Dermis blood vessel endothelial cell (primary cell): ENCODE results near the gene MYO5C. TPM values are rescaled to one million over a fixed set of nuclear protein-coding genes. Genes with fewer than 3 reads are reported as not detected.
A peak's percentile ranks its signal among the peaks of the same experiment; 100 is the strongest.

Experiments
- DNase-seq: peaks from one replicate; pipeline ENCODE4 v3.0.0; 2010
- total RNA-seq: library from RNA; depleted of rRNA; stranded (reverse); fragments of >200 nt; gene quantifications from 2 replicates; pipeline ENCODE4 v1.2.3, GENCODE V29; 2014

The MYO5C gene
- total RNA-seq, result 26.7 and 44.2 TPM in 2 replicates

GRCh38 chr15:52295421-52296001 lies at the start of gene MYO5C:
Gene MYO5C, minus strand, starts transcription at chr15:52295804. Its CDS starts 168 bp downstream, at chr15:52295636.
- peak; percentile 98 for DNase-seq

GRCh38 chr15:52344592-52344991 lies 49.0 kb upstream of the MYO5C start:
- DNase-seq, result no peak

- peak; percentile 54 for DNase-seq
Measured at GRCh38 chr15:52343831-52344230, 48.2 kb upstream of the MYO5C start.

- no peak for DNase-seq
Measured at GRCh38 chr15:52340093-52340492, 44.5 kb upstream of the MYO5C start.

GRCh38 chr15:52338891-52339290 lies 43.3 kb upstream of the MYO5C start:
- no peak for DNase-seq

GRCh38 chr15:52338058-52338457 lies 42.5 kb upstream of the MYO5C start:
- peak; percentile 33 for DNase-seq

- peak; percentile 51 for DNase-seq
Measured at GRCh38 chr15:52337198-52337853, 41.7 kb upstream of the MYO5C start.

GRCh38 chr15:52336529-52336928 lies 40.9 kb upstream of the MYO5C start:
- DNase-seq, result peak; percentile 15

- DNase-seq, result no peak
Measured at GRCh38 chr15:52334491-52335160, 39.0 kb upstream of the MYO5C start.

GRCh38 chr15:52331490-52332240 lies 36.1 kb upstream of the MYO5C start:
- peak; percentile 78 for DNase-seq

GRCh38 chr15:52329987-52330386 lies 34.4 kb upstream of the MYO5C start:
- DNase-seq, result no peak

- no peak for DNase-seq
Measured at GRCh38 chr15:52329150-52329549, 33.5 kb upstream of the MYO5C start.

- no peak for DNase-seq
Measured at GRCh38 chr15:52328680-52329079, 33.1 kb upstream of the MYO5C start.

- no peak for DNase-seq
Measured at GRCh38 chr15:52326756-52327155, 31.2 kb upstream of the MYO5C start.

- no peak for DNase-seq
Measured at GRCh38 chr15:52324109-52324508, 28.5 kb upstream of the MYO5C start.

GRCh38 chr15:52318729-52319500 lies 23.3 kb upstream of the MYO5C start:
- no peak for DNase-seq

- no peak for DNase-seq
Measured at GRCh38 chr15:52317688-52318087, 22.1 kb upstream of the MYO5C start.

- no peak for DNase-seq
Measured at GRCh38 chr15:52317022-52317421, 21.4 kb upstream of the MYO5C start.

- no peak for DNase-seq
Measured at GRCh38 chr15:52309154-52309548, 13.5 kb upstream of the MYO5C start.

GRCh38 chr15:52308446-52309153 lies 13.0 kb upstream of the MYO5C start:
- peak; percentile 62 for DNase-seq

- no peak for DNase-seq
Measured at GRCh38 chr15:52307847-52308246, 12.2 kb upstream of the MYO5C start.

- DNase-seq, result peak; percentile 28
Measured at GRCh38 chr15:52306270-52306669, 10.7 kb upstream of the MYO5C start.
